DOHH2 (cell line): ENCODE measurements around the gene EIF3F.

Experiments used
- H3F3A ChIP-seq: fragments of 200-600 bp; sonication (generic), shearing (Covaris generic); 2 replicates; pipeline ENCODE4 v1.6.0; 2016; ENCODE audit warnings: antibody characterized with exemption, mild to moderate bottlenecking; ENCODE audit not compliant: control insufficient read depth, insufficient read depth
- H3K27ac ChIP-seq: fragments of 200-600 bp; sonication (generic); 2 replicates; pipeline ENCODE4 v1.5.1; 2014; ENCODE audit warnings: low read depth, mild to moderate bottlenecking, low read length, moderate library complexity
- H3K27me3 ChIP-seq: fragments of 200-600 bp; sonication (generic); 2 replicates; pipeline ENCODE4 v1.6.1; 2014; ENCODE audit warnings: mild to moderate bottlenecking, low read length, mixed read lengths; ENCODE audit not compliant: control insufficient read depth
- H3K36me3 ChIP-seq: fragments of 200-600 bp; sonication (generic); 2 replicates; pipeline ENCODE4 v1.6.1; 2014; ENCODE audit warnings: mild to moderate bottlenecking, low read length, moderate library complexity, mixed read lengths; ENCODE audit not compliant: control insufficient read depth
- H3K4me1 ChIP-seq: fragments of 200-600 bp; sonication (generic); 2 replicates; pipeline ENCODE4 v1.6.1; 2014; ENCODE audit warnings: mild to moderate bottlenecking, low read length, mixed read lengths; ENCODE audit not compliant: control insufficient read depth
- H3K4me2 ChIP-seq: fragments of 200-600 bp; sonication (generic); 2 replicates; pipeline ENCODE4 v1.6.0; 2014; ENCODE audit warnings: mild to moderate bottlenecking, low read length, moderate library complexity
- H3K4me3 ChIP-seq: fragments of 200-600 bp; sonication (generic); 2 replicates; pipeline ENCODE4 v1.5.1; 2014; ENCODE audit warnings: mild to moderate bottlenecking, low read length, mixed read lengths
- H3K79me2 ChIP-seq: fragments of 200-600 bp; sonication (generic); 2 replicates; pipeline ENCODE4 v1.6.1; 2014; ENCODE audit warnings: mild to moderate bottlenecking, low read length, mixed read lengths; ENCODE audit not compliant: control insufficient read depth
- H3K9me2 ChIP-seq: fragments of 200-600 bp; sonication (generic); replicated peaks from 2 replicates; pipeline ENCODE4 v1.6.1; 2014; ENCODE audit warnings: mild to moderate bottlenecking, low read length, mixed read lengths; ENCODE audit not compliant: control insufficient read depth
- H3K9me3 ChIP-seq: fragments of 200-600 bp; sonication (generic); 2 replicates; pipeline ENCODE4 v1.6.1; 2014; ENCODE audit warnings: antibody characterized with exemption, low read length, mixed read lengths; ENCODE audit not compliant: control insufficient read depth, insufficient read depth
- H4K20me1 ChIP-seq: fragments of 200-600 bp; sonication (generic); 2 replicates; pipeline ENCODE4 v1.6.0; 2014; ENCODE audit warnings: low read depth, mild to moderate bottlenecking, antibody characterized with exemption, low read length, moderate library complexity; ENCODE audit not compliant: control insufficient read depth, insufficient read depth
- EZH2phosphoT487 ChIP-seq: fragments of 200-600 bp; sonication (generic); IDR thresholded peaks from 2 replicates; pipeline ENCODE4 v1.6.1; 2017; ENCODE audit warnings: borderline replicate concordance, mild to moderate bottlenecking, antibody characterized with exemption, low read length, moderate library complexity, mixed read lengths
- TF ChIP-seq, protein P1 (sequence below): fragments of 200-600 bp; sonication (generic); IDR thresholded peaks from one replicate; pipeline ENCODE4 v1.5.1; 2014; ENCODE audit warnings: antibody characterized with exemption, mild to moderate bottlenecking, low read depth, low read length; ENCODE audit not compliant: poor library complexity, severe bottlenecking

Gene EIF3F

DNA sequence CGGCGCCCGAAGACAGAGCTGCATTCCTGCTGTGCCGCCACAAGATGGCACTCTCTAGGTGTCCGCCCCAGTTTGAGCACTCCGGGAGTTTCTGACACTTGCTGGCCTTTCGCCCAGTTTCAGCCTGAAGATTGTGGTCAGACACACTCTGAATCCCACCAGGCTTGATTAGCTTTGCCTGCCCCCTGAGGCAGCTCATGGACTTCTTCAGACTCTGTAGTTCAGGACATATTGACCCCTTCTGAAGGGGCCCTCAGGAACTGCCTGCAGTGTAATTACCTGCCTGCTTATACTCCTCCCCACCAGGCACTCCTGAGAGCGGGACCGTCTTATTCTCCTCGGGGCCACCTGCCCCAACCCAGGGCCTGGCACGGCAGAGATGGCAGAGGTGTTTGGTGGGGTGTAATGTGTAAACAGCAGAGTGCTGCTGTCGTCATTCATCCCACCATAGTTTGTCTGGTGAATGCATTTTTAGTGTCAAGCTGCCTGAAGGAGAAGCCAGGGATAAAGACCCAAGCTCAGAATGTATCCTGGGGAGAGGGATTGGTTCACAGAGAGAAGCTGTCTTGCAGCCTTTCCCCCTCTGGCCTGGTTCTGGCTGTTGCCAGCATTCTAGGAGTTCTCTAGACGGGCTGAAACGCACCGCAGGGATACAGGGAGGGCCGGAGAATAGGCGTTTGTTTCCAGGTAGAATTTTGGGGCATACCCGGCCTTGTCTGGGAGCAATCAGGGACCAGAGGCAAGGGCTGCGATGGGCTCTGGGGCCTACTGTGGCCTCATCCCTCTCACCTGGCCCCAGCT, 46.4 kb downstream of the EIF3F start:
- TF ChIP-seq EZH2phosphoT487, result no peak
- TF ChIP-seq, protein P1, sequence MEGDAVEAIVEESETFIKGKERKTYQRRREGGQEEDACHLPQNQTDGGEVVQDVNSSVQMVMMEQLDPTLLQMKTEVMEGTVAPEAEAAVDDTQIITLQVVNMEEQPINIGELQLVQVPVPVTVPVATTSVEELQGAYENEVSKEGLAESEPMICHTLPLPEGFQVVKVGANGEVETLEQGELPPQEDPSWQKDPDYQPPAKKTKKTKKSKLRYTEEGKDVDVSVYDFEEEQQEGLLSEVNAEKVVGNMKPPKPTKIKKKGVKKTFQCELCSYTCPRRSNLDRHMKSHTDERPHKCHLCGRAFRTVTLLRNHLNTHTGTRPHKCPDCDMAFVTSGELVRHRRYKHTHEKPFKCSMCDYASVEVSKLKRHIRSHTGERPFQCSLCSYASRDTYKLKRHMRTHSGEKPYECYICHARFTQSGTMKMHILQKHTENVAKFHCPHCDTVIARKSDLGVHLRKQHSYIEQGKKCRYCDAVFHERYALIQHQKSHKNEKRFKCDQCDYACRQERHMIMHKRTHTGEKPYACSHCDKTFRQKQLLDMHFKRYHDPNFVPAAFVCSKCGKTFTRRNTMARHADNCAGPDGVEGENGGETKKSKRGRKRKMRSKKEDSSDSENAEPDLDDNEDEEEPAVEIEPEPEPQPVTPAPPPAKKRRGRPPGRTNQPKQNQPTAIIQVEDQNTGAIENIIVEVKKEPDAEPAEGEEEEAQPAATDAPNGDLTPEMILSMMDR, result peak; percentile 87
- Histone ChIP-seq H3K4me2 (no peak overlapping the region), H3K27ac (no peak overlapping the region), H3K27me3 (peaks cover 11% of the 10 kb centered on the region), H3F3A (no peaks in the 10 kb centered on the region), H3K79me2 (no peaks in the 10 kb centered on the region), H3K4me3 (no peak overlapping the region), H3K36me3 (no peaks in the 10 kb centered on the region), H3K4me1 (no peaks in the 10 kb centered on the region), H3K9me2 (no peaks in the 10 kb centered on the region), H4K20me1 (no peaks in the 10 kb centered on the region), H3K9me3 (no peaks in the 10 kb centered on the region)

DNA sequence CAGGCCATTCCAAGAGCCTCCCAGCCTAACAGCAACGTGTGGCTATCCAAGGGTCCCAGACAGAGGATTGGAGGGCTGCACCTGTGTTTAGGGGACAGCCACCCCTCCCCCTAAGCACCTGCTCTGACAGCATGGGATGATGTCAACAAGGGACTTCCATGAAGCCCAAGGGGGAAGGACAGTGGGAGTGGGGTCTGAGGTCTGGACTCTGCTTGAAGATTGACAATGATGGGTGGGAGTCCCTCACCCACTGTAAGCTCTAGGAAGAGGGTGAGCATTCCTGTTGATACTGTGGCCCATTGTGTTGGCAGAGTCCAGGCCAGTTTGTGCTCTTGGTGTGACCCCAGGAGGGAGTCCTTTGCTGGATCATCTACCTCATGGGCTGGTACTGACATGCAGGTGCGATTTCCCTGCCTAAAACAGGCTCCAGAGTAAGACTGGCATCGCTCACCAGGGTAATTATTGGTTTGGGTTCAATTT, 47.0 kb downstream of the EIF3F start:
- peaks cover 8% of the 10 kb centered on the region; the same call in 1 of the 2 replicates for H3K27me3 ChIP-seq

DNA sequence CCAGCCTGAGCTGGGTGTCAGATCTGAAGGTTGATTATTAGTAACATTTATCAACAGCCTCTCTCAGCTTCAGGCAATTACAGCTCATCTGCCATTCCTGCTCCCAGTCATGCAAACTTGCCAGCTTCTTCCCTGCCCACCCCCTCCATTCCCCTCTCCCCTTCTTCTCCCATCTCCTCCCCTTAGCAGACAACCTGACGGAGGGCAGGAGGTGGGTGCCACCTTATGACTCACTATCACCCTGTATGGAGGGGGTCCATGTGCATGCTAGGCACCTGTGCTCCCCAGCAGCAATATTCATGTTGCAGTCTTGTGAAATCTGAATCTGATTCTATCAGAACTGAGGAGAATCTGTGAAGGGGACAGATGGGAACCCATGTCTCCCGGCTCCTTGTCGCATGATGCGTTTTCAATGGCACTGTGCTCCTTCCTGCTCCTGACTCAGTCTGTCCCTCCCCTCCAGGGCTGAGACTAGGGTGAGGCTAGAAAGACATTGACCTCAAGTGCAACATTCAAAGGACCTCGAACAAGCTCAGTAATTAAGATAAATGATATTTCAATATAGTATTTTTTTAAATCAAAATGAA, 47.6 kb downstream of the EIF3F start:
- peaks cover 8% of the 10 kb centered on the region; the same call in 1 of the 2 replicates for H3K27me3 ChIP-seq
- H3K9me3 ChIP-seq, result no peaks in the 10 kb centered on the region
- no peak overlapping the region for H3K27ac ChIP-seq

More for the DNA sequence above, 47.0 kb downstream of the EIF3F start:
- Histone ChIP-seq H3K9me3 (no peaks in the 10 kb centered on the region), H3K27ac (no peak overlapping the region), H3K79me2 (no peaks in the 10 kb centered on the region), H3K4me1 (no peaks in the 10 kb centered on the region), H4K20me1 (no peaks in the 10 kb centered on the region), H3K9me2 (no peaks in the 10 kb centered on the region), H3K4me3 (no peak overlapping the region), H3K36me3 (no peaks in the 10 kb centered on the region), H3F3A (no peaks in the 10 kb centered on the region), H3K4me2 (no peak overlapping the region)
- TF ChIP-seq EZH2phosphoT487, result no peak
- TF ChIP-seq, protein P1, result no peak

More for the DNA sequence above, 47.6 kb downstream of the EIF3F start:
- Histone ChIP-seq H3K4me3 (no peak overlapping the region), H3K4me2 (no peak overlapping the region), H3K79me2 (no peaks in the 10 kb centered on the region), H3K4me1 (no peaks in the 10 kb centered on the region), H3K36me3 (no peaks in the 10 kb centered on the region), H3F3A (no peaks in the 10 kb centered on the region), H3K9me2 (no peaks in the 10 kb centered on the region), H4K20me1 (no peaks in the 10 kb centered on the region)
- TF ChIP-seq, protein P1, result no peak
- no peak for TF ChIP-seq EZH2phosphoT487
